Right ventricle myocardium superior (tissue), 1 donor: Measurements from ENCODE around the gene SCGB3A1. TPM values are rescaled to one million over a fixed set of nuclear protein-coding genes. Genes with fewer than 3 reads are reported as not detected.

ENCODE experiments used
- ATAC-seq: fragments of 200-7000 bp; cut with Tn5 transposase; one replicate; pipeline ENCODE4 v1.9.1; 2020; ENCODE audit warnings: mild to moderate bottlenecking; ENCODE audit not compliant: poor library complexity
- DNase-seq: peaks from one replicate; pipeline ENCODE4 v3.0.0-alpha.2; 2020
- intact Hi-C: fragments of 100-400 bp; cut with DNase I; formaldehyde crosslinking; loops from one replicate; pipeline ENCODE4 v1.11.2; 2022
- total RNA-seq: library from RNA; stranded (reverse); fragmentation: NEBNext Ultra II Directional; extraction: Animal tissue kit (Norgen Biotek cat#: 25700); gene quantifications from one replicate; pipeline ENCODE4 v1.2.1, GENCODE V29; 2021
- donor health status: DM: no; HTN: yes; CAD: no; lungs with severe emphysema.

Gene SCGB3A1
- total RNA-seq, 1 donor from 2014 or later, result not detected

DNA sequence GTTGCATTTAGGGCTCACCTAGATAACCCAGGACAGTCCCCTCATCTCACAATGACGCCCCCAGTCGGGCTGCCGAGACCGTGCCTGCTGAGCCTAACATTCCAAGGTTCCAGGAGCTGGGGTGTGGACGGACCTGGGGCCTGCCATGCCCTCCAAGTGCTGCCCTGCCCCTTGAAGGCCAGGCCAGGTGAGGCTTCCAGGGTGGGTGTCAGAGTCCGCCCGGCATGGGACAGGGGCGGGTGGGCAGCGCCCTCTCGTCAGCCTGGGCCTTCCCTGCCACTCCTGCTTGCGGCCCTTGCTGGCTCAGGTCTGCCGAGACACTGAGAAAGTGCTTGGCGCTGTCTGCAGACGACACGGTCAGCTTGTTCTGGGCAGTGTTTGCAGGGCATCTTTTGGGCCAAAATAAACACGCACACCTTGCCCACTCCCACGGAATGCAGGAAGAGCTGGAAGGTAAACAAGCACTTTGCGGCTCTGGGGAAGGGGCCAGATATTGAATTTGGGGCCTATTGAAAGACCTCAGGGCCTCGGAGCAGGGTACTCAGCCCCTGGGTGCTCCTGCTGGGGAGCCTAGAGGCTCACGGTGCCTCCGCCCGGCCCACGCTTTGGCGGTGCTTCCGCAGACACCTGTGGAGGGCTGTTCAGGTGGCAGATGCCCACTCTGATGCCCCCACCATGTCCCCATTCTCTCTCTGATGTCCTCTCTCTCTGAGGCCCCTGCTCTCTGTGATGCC lies 4.2 kb upstream of the SCGB3A1 start:
- no peak for DNase-seq
- ATAC-seq, result no peak
- intact Hi-C loops, result no loop called here

DNA sequence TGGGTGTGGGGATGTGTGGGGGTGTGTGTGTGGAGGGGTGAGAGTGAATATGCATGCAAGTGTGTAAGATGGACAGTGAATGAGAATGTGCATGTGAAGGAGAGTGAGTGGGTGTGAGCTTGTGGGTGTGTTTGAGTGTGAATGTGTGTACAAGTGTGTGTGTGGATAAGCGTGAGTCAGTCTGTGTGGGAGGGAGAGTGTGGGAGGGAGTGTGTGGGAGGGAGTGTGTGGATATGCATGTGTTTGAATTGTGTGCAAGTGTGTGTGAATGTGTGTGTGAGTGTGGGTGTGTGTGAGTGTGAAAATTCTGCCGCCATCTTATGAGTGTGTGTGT lies 3.7 kb upstream of the SCGB3A1 start:
- intact Hi-C loops, result no loop called here
- ATAC-seq (no peak), DNase-seq (no peak)

DNA sequence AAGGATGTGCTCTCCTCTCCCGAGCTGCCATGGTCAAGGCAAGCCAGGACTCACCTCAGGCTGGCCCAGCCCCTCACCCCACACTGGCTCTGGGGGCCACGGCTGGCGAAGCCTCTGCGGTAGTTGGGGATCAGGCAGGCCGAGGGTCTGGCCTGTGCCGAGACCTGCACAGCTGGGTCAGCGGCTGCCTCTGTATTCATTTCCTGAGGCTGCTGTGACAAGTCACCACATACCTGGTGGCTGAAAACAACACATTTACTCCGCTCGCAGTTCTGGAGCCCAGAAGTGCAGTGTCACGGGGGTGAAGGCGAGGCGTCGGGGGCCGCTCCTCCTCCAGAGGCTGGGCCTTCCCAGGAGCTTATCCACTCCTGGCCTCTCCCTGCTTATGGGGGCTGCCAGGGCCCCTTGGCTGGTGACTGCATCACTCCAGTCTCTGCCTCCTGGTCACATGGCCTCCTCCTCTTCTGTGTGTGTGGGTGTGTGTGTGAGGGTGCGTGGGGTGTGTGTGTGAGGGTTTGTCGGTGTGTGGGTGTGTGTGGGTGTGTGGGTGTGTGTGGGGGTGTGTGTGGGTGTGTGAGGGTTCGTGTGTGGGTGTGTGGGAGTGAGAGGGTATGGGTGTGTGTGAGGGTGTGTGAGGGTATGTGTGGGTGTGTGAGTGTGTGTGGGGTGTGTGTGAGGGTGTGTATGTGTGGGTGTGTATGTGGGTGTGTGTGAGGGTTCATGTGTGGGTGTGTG lies 3.2 kb upstream of the SCGB3A1 start:
- intact Hi-C loops, result no loop called here
- DNase-seq (no peak), ATAC-seq (no peak)

DNA sequence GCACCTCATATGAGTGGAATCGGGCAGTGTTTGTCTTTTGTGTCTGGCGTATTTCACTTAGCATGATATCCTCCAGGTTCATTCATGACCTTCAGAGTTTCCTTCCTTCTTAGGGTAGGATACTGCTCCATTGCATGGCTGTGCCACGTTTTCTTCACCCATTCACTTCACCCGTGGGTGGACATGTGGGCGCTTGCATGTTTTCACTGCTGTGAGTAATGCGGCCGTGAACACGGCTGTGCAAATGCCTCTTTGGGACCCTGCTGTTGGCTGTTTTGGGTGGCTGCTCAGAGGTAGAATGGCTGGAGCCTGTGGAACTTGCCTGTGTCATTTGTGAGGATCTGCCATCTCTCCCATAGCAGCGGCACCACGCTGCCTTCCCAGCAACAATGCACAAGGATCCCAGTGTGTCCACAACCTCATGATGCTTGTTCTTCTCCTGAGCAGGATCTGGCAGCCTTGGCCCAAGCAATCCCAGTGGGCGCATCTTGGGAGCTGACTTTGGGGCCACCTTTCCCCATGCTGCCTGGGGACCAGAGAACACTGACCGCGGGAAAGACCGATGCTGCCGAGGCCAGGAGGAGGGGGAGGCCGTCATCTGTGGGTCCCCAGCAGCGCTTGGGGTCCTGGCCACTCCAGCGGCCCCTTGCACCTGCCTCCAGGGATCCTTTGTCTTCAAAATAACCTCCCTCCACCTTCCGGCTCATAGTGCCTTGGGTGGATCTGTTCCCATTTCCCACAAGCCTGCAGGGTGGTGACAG lies 2.3 kb upstream of the SCGB3A1 start:
- no peak for ATAC-seq
- DNase-seq, result no peak
- intact Hi-C loops, result no loop called here

DNA sequence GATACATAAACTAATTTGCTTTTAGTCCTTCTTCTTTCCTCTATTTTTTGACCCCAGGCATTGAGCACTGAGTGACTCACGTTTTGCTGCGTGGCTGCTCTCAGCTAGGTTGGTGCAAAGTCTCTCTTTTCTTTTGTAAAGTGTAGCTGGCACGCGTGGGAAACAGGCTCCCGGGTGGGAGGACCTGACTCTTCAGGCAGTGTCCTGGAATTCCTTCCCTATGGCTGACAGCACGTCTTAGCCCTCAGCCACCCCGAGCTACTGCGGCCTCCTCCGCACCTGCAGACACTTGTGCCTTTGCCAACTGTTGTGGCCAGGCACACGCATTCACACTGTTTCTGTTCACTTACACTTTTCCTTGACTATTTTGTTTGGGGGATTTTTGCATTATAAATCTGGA lies 877 bp upstream of the SCGB3A1 start:
- intact Hi-C loops, result no loop called here
- ATAC-seq (no peak), DNase-seq (no peak)

DNA sequence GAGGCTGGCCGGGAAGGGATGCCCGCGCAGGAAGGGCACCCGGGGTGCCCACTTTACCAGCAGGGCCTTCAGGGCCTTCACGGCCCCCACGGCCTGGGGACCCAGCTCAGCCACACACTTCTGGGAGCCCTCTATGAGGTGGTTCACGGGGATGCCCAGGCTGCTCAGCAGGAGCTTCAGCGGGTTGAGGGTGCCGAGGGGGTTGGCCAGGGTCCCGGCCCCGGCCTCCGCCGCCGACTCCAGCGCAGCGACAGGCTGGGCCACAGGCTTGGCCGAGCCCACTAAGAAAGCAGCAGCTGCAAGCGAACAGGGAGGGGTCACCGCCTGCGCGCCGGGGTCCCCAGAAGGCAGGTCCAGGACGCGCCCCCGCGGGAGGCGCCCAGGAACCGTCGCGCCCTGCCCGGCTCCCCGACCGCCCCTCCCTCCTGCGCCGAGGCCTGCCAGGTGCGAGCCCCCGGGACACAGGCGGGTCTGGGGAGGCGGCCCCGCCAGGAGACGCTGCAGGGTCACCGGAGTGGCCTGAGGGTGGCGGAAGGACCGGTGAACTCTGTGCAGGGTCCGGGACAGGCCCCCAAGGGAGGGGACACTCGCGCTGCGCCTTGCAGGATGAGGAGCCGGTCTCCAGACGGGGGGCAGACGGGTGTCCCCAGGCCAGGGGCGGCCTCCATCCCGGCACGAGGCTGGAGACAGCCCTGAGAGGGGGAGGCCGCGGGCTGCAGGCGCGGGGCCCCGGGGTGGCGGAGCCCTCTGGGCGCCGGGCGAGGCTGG lies 572 bp downstream of the SCGB3A1 start:
- ATAC-seq (no peak), DNase-seq (no peak)
- intact Hi-C loops, result no loop called here

DNA sequence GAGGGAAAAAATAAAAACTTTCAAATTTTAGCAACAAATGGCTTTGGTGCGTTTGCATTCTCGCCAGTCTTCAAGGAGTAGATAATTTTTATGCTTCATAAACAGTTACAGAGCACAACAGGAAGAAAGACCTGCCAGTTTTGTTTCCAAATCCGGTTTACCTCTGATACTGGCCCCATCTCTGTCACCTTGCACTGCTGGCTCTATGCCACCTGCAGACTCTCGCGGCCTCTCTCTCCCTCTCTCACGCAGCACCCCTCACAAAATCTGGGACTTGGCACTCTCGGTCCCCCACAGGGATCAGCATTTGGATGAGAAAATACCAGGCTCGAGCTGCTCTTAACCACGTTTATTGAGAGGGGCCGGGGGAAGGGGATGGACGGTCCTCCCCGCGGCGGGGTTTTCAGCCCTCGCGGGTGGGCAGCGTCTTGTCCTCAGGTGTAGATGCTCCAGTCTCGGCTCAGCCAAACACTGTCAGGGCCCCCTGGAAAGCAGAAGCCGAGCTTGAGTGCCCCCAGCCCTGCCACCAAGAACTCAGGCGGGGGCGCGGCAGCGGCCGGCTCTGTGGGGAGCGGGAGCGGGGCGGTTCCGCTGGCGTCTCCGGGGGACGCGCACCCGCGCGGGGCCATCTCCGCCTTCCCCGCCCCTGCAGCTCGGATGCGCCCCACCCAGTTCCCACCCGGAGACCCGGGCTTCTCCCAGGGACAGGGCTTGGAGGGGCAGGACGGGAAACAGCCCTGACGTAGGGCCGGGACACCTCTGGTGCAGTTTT lies 1.3 kb downstream of the SCGB3A1 start:
- ATAC-seq (no peak), DNase-seq (no peak)
- intact Hi-C loops, result no loop called here

DNA sequence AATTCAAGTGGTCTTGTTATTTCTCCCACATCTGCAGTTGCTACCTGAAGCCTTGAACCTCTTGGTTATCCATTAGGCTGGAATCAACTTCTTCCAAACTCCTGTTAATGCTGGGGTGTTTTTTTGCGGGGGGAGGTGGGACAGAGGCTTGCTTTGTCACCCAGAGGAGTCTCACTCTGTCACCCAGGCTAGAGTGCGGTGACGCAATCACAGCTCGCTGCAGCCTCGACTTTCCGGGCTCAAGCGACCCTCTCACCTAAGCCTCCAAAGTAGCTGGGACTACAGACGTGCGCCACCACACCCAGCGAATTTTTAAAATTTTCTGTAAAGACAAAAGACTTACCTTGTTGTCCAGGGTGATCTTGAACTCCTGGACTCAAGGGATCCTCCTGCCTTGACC lies 4.4 kb downstream of the SCGB3A1 start:
- no peak for ATAC-seq
- DNase-seq, result no peak
- intact Hi-C loops, result no loop called here

DNA sequence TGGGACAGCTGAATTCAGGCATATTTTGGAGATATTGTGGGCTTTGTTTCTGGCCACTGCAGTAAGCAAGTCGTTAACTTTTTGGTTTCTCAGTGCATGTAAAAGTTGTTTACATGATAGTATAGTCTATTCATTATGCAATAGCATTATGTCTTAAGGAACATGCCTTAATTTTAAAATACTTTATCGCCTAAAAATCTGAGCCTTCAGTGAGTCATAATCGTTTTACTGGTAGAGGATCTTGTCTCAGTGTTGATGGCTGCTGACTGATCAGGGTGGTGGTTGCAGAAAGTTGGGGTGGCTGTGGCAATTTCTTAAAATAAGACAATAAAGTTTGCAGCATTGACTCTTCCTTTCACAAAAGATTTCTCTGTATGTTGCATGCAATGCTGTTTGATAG lies 5.1 kb downstream of the SCGB3A1 start:
- DNase-seq (no peak), ATAC-seq (no peak)
- intact Hi-C loops, result no loop called here

DNA sequence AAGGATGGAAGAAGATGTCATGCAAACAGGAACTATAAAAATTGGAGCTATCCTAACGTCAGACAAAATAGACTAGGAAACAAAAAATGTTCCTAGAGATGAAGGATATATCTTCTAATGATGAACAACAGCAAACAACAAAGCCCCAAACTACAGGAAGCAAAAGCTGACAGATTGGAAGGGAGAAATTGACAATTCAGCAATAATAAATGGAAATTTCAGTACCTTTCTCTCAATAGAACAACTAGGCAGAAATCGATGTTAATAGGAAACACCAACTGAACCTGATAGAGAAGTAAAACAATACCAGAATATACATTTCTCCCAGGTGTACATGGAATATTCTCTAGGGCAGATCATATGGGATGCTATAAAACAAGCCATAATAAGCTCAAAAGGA lies 7.6 kb downstream of the SCGB3A1 start:
- DNase-seq (no peak), ATAC-seq (no peak)
- intact Hi-C loops, result no loop called here

DNA sequence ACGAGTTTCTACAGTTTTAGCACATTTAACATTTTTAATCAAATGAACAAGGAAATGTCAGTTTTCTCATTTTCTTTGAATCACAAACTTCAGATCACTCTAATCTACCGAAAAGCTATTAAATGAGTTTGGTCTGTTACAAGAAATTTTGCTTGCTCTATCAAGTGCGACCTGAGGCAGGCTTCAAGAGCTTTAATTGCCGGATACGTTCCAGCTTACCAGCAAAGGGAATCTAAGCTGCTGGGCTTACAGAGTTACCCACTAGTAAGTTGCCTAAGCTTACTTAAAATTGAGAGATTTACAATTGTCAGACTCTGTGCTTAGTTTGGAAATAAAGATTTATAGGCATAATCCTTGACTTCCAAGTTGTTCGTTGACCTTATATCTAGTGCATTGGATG lies 10.6 kb downstream of the SCGB3A1 start:
- intact Hi-C loops, result no loop called here
- ATAC-seq (no peak), DNase-seq (no peak)

DNA sequence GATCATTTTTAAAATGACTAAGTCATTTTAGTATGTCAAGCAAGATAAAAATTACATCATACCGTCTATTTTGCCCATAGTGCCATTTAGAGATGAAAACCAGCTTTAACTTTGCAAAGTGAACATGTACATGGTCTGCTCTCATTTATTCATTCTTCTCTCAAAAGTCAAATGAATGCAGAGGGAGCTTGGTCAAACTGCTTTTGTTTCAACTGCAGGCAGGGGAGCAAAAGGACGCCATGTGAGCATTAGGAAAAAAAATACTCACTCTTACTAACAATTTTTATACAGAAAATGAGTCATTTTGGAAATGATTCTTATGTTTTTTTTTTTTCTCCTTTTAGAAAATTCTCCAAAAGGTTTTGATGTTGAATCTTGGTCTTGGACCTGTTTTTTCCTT lies 15.7 kb downstream of the SCGB3A1 start:
- ATAC-seq (no peak), DNase-seq (no peak)
- intact Hi-C loops, result no loop called here

DNA sequence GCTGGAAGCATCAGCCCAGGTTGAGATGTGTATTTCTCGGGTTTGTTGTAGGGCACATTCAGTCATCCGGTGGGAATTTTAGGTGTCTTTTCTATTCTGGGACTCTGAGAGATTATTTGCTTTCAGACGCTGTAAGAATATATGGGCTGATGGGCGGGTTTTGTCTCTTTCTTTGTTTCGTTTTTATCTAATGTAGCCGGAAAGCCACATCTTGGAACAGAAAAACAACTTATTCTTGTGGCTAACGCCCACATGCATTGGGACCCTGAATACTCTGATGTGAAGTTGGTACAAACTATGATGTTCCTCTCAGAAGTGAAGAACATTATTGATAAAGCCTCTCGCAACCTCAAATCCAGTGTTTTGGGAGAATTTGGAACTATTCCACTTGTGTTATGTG lies 22.4 kb downstream of the SCGB3A1 start:
- intact Hi-C loops, result no loop called here
- no peak for ATAC-seq
- no peak for DNase-seq

DNA sequence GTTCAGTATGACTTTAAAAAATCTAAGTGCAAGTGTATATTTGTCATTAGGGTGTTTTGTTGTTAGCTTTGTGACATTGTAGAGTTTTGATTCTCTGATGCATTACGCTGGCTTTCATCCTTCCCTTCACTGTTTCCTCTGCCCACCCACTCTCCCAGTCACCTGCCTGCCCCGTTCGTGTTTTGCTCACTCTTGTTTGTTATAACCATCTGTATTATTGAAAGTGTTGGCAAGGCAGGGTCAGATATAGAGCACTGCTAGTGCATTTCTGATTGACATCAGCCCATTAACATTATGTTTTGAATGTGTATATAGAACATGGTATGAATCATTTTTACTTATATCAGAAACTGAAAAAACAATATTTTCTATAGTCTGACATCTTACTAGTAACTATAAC lies 27.3 kb downstream of the SCGB3A1 start:
- intact Hi-C loops, result no loop called here
- DNase-seq (no peak), ATAC-seq (no peak)

DNA sequence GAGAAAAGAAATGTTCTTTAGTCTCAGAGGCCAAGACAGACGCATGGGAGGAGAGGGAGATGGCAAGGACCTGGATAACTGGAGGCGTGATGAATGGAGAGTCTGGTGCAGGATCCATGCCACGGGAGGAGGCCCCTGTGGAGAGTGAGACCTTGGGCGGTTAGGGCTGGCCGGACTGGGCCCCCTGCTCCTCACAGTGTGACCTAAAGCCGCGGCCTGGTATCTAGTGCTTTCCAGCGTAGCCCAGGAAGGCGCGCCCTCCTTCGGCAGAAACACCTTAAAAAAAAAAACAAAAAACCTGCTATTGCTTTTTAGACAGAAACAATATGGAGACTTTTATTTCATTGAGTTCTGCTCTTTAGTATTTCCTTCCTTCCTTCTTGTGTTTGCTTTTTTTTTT lies 33.1 kb downstream of the SCGB3A1 start:
- intact Hi-C loops, result no loop called here
- DNase-seq (no peak), ATAC-seq (no peak)

DNA sequence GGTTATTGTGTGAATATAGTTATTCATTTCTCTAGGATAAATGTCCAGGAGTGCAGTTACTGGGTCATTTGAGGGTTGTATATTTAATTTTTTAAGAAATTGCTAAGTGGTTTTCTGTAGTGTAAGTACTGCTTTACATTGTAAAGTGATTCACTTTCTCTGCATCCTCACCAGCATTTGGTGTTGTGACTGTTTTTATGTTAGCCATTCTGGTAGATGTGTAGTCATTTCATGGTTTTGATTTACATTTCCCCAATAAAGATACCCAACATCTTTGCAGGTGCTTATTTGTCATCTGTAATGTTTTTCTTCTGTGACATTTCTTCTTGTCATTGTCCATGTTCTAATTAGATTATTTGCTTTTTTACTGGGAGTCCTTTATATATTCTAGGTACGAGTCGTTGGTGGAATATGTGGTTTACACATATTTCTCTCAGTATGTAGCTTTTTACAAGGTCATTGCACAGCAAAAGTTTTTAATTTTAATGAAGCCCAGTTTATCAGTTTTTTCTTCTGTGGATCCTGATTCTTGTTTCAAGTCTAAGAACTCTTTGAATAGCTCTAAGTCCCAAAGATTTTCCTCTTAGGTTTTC lies 34.0 kb downstream of the SCGB3A1 start:
- intact Hi-C loops, result no loop called here
- ATAC-seq (no peak), DNase-seq (no peak)

DNA sequence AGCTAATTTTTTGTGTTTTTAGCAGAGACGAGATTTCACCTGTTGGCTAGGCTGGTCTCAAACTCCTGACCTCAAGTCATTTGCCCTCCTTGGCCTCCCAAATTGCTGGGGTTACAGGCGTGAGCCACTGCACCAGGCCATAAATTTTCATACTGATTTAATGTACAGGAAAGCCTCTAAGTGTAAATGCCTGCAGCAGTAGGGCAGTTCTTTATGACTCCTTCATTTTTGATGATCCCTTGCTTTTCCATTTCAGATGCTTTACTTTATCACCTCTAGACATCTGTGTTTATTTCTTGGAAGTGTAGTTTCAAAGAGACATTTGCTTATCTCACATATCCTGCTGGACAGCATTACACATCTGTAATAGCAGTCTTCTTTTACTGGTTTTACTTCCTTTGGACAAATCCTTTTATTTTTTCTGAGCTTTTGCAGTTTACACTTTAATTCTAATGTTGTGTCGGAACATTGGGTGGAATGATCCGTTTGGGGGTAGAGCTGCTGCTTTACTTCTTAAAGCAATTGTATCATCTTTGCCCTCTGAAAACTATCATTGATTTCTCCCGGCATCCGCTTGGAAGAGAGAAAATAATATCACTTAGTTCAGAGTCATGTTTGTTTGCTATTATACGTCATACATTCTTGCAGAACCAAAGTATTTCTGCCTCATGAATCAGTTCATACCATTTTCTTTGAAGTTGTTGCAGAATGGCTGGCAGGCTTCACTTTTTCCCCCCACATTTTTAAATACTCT lies 36.0 kb downstream of the SCGB3A1 start:
- intact Hi-C loops, result no loop called here
- ATAC-seq (no peak), DNase-seq (no peak)

DNA sequence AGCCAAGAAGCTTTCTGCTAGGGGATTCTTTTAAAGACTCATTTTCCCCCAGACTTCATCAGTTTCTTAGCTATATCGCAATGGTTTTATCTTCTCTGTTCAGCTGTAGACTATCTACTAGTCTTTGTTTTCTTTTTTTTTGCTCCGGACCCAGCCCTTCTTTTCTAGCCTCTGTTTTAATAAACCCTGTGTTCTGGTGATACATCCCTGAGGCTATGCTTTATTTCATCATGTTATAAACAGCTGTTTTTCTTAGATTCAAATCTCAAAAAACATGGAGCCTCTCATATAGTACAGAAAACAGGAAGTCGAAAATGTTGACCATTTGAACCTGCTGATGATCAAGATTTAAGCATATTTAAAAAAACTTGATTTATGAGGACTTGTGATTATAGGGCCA lies 37.8 kb downstream of the SCGB3A1 start:
- intact Hi-C loops, result no loop called here
- ATAC-seq (no peak), DNase-seq (no peak)
